AG04450 (cell line): ENCODE data around the gene C3orf70. TPM values are rescaled to one million over a fixed set of nuclear protein-coding genes. Genes with fewer than 3 reads are reported as not detected.

ENCODE experiments used
- CTCF ChIA-PET: fragments of 300-600, 350-600 bp; formaldehyde crosslinking; extraction: SDS; loops from one replicate; lab custom pipeline; 2022; ENCODE audit warnings: antibody characterized with exemption, inconsistent platforms; lab: Charles Lee
- POLR2A ChIA-PET: fragments of 350-600 bp; formaldehyde crosslinking; extraction: SDS; loops from one replicate; lab custom pipeline; 2021; ENCODE audit warnings: antibody characterized with exemption, inconsistent platforms; lab: Yijun Ruan, JAX
- DNase-seq: peaks from one replicate; pipeline ENCODE4 v3.0.0-alpha.2; 2011; ENCODE audit warnings: low read depth, low spot score
- H3K27ac ChIP-seq: one replicate; pipeline ENCODE4 v1.5.1; 2012; ENCODE audit warnings: low read depth, low read length, control low read depth
- H3K27me3 ChIP-seq: one replicate; pipeline ENCODE4 v1.6.0; 2012; ENCODE audit warnings: low read length; ENCODE audit not compliant: control insufficient read depth, insufficient read depth
- H3K4me3 ChIP-seq: 2 replicates; pipeline ENCODE4 v1.5.1; 2011; ENCODE audit warnings: mild to moderate bottlenecking, low read depth, low read length, control low read depth
- H3K9me3 ChIP-seq: 2 replicates; pipeline ENCODE4 v1.5.1; 2012; ENCODE audit warnings: low read length; ENCODE audit not compliant: control insufficient read depth, insufficient read depth
- CTCF ChIP-seq: IDR thresholded peaks from 2 replicates; pipeline ENCODE4 v1.5.1; 2011; ENCODE audit warnings: low read depth, low read length, control low read depth, inconsistent platforms
- polyA plus RNA-seq: library from polyadenylated mRNA; depleted of rRNA; stranded (reverse); fragments of >200 nt; gene quantifications from 2 replicates; pipeline ENCODE4 v1.2.3, GENCODE V29; 2011

Gene C3orf70
- polyA plus RNA-seq, 1 experiment = 0.89 TPM

- ChIA-PET CTCF (interaction anchor here (1.1 to 1.4 kb wide), 3 partner anchors 17 to 391 kb away, joined by 3 to 7 read pairs (median 3); no protein-coding TSS in a partner anchor), POLR2A (no interaction called here)
- no peak for DNase-seq
- Histone ChIP-seq H3K27me3 (no peaks in the 10 kb centered on the region), H3K9me3 (no peaks in the 10 kb centered on the region), H3K27ac (no peak overlapping the region), H3K4me3 (no peak overlapping the region)
- no peak for TF ChIP-seq CTCF
Measured at GRCh38 chr3:185195652-185196051, 42.8 kb upstream of the C3orf70 start.

GRCh38 chr3:185188816-185189215 is 36.0 kb upstream of the C3orf70 start:
- CTCF ChIA-PET = interaction anchor here (1.6 kb wide), 1 partner anchor 314 kb away, joined by 4 read pairs; no protein-coding TSS in a partner anchor

GRCh38 chr3:185187391-185187790 is 34.5 kb upstream of the C3orf70 start:
- POLR2A ChIA-PET = no interaction called here
- TF ChIP-seq CTCF = no peak
- CTCF ChIA-PET = interaction anchor here (1.6 kb wide), 1 partner anchor 313 kb away, joined by 4 read pairs; no protein-coding TSS in a partner anchor
- H3K9me3 ChIP-seq = no peaks in the 10 kb centered on the region
- no peak for DNase-seq
- H3K27me3 ChIP-seq = no peaks in the 10 kb centered on the region
- no peak overlapping the region for H3K27ac ChIP-seq
- H3K4me3 ChIP-seq = no peak overlapping the region

More at GRCh38 chr3:185188816-185189215, 36.0 kb upstream of the C3orf70 start:
- TF ChIP-seq CTCF = no peak
- POLR2A ChIA-PET = no interaction called here
- DNase-seq = no peak
- Histone ChIP-seq H3K4me3 (no peak overlapping the region), H3K9me3 (no peaks in the 10 kb centered on the region), H3K27ac (no peak overlapping the region), H3K27me3 (no peaks in the 10 kb centered on the region)

- ChIA-PET CTCF (interaction anchor here (0.6 to 4.8 kb wide), 27 partner anchors 8 to 1382 kb away, joined by 3 to 60 read pairs (median 3); partner anchors contain the start of gene VPS8), POLR2A (no interaction called here)
- peak; percentile 67 for TF ChIP-seq CTCF
- no peak for DNase-seq
- Histone ChIP-seq H3K27ac (no peak overlapping the region), H3K27me3 (peaks cover 9% of the 10 kb centered on the region), H3K9me3 (no peaks in the 10 kb centered on the region), H3K4me3 (no peak overlapping the region)
Measured at GRCh38 chr3:185176750-185177359, 24.0 kb upstream of the C3orf70 start.

- Histone ChIP-seq H3K9me3 (no peaks in the 10 kb centered on the region), H3K27ac (peak overlapping the region; percentile 57), H3K4me3 (no peak overlapping the region), H3K27me3 (peaks cover 5% of the 10 kb centered on the region)
- no peak for TF ChIP-seq CTCF
- DNase-seq = no peak
- ChIA-PET CTCF (interaction anchor here (0.8 to 4.8 kb wide), 15 partner anchors 10 to 631 kb away, joined by 3 to 60 read pairs (median 3); partner anchors contain the start of gene VPS8), POLR2A (no interaction called here)
Measured at GRCh38 chr3:185175370-185175987, 22.6 kb upstream of the C3orf70 start.
